ENCODE data around the gene NATD1.

DNA sequence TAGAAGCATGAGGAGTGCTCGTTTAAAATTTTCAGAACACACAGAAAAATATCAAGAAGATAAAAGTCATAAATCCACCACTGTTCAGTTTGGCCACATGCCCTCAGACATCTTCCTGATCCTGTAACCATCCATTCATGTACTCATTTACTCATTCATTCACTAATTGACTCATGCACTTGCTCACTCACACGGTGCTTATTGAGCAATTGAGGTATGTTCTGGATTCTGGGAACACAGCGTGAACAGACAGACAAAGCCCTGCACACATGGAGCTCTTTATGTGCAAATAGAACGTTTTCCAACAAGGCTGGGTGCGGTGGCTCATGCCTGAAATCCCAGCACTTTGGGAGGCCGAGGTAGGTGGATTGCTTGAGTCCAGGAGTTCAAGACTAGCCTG lies 10.2 kb upstream of the NATD1 start:
- TF ChIP-seq, protein P1, sequence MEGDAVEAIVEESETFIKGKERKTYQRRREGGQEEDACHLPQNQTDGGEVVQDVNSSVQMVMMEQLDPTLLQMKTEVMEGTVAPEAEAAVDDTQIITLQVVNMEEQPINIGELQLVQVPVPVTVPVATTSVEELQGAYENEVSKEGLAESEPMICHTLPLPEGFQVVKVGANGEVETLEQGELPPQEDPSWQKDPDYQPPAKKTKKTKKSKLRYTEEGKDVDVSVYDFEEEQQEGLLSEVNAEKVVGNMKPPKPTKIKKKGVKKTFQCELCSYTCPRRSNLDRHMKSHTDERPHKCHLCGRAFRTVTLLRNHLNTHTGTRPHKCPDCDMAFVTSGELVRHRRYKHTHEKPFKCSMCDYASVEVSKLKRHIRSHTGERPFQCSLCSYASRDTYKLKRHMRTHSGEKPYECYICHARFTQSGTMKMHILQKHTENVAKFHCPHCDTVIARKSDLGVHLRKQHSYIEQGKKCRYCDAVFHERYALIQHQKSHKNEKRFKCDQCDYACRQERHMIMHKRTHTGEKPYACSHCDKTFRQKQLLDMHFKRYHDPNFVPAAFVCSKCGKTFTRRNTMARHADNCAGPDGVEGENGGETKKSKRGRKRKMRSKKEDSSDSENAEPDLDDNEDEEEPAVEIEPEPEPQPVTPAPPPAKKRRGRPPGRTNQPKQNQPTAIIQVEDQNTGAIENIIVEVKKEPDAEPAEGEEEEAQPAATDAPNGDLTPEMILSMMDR (conservative IDR thresholded peaks at IDR 0.05; ENCODE audit: low read depth in 2 of 2) = no peak
- no peak for TF ChIP-seq EZH2 (IDR thresholded peaks at IDR 0.05; ENCODE audit: low read depth, unreplicated experiment)
- TF ChIP-seq, protein P2, sequence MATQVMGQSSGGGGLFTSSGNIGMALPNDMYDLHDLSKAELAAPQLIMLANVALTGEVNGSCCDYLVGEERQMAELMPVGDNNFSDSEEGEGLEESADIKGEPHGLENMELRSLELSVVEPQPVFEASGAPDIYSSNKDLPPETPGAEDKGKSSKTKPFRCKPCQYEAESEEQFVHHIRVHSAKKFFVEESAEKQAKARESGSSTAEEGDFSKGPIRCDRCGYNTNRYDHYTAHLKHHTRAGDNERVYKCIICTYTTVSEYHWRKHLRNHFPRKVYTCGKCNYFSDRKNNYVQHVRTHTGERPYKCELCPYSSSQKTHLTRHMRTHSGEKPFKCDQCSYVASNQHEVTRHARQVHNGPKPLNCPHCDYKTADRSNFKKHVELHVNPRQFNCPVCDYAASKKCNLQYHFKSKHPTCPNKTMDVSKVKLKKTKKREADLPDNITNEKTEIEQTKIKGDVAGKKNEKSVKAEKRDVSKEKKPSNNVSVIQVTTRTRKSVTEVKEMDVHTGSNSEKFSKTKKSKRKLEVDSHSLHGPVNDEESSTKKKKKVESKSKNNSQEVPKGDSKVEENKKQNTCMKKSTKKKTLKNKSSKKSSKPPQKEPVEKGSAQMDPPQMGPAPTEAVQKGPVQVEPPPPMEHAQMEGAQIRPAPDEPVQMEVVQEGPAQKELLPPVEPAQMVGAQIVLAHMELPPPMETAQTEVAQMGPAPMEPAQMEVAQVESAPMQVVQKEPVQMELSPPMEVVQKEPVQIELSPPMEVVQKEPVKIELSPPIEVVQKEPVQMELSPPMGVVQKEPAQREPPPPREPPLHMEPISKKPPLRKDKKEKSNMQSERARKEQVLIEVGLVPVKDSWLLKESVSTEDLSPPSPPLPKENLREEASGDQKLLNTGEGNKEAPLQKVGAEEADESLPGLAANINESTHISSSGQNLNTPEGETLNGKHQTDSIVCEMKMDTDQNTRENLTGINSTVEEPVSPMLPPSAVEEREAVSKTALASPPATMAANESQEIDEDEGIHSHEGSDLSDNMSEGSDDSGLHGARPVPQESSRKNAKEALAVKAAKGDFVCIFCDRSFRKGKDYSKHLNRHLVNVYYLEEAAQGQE (IDR thresholded peaks at IDR 0.05; ENCODE audit: unreplicated experiment) = no peak
- TF ChIP-seq POLR2AphosphoS5 (IDR thresholded peaks at IDR 0.05; ENCODE audit: low read depth) = no peak
- TF ChIP-seq, protein P3, sequence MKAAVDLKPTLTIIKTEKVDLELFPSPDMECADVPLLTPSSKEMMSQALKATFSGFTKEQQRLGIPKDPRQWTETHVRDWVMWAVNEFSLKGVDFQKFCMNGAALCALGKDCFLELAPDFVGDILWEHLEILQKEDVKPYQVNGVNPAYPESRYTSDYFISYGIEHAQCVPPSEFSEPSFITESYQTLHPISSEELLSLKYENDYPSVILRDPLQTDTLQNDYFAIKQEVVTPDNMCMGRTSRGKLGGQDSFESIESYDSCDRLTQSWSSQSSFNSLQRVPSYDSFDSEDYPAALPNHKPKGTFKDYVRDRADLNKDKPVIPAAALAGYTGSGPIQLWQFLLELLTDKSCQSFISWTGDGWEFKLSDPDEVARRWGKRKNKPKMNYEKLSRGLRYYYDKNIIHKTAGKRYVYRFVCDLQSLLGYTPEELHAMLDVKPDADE (IDR thresholded peaks at IDR 0.05) = no peak
- no peak for TF ChIP-seq JUNB (IDR thresholded peaks at IDR 0.05; ENCODE audit: unreplicated experiment)

Measured in GM23338 (cell line).